ENCODE measurements around the gene KAT2B.
"Not testable (repeated sequence)": the region's sequence is repeated elsewhere in the genome, so short reads cannot be mapped to it uniquely, and the experiment has no call there.

The KAT2B gene

GRCh38 chr3:20039765-20040547 is at the start of gene KAT2B:
Gene KAT2B, plus strand, starts transcription at chr3:20040446. Its CDS starts 32 bp downstream, at chr3:20040478.
- DNase-seq (ENCODE audit: low read depth): no peak

- no peak for DNase-seq (ENCODE audit: low read depth)
Observed at GRCh38 chr3:19994796-19995195, 45.5 kb upstream of the KAT2B start.

GRCh38 chr3:19997502-19997901 is 42.7 kb upstream of the KAT2B start:
- DNase-seq (ENCODE audit: low read depth): no peak

GRCh38 chr3:20001932-20002331 is 38.3 kb upstream of the KAT2B start:
- DNase-seq (ENCODE audit: low read depth): no peak

DNA sequence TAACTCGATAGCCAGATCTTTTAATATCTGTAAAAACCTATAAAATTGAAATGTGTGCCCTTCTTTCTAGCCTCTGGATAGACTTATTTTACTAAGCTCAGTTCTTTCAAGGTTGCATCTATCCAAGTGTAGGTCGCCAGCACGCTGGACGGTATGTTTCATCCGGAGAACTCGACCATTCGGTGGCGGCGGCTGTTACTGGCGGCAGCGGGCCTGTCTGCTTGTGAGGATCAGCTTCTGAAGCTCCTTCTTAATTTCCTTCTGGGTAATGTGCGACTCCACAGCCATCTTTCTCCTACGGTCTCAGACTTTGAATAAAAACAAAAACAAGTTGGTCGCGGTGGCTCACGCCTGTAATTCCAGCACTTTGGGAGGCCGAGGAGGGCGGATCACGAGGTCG is 32.3 kb upstream of the KAT2B start:
- no peak for DNase-seq (ENCODE audit: low read depth)

DNA sequence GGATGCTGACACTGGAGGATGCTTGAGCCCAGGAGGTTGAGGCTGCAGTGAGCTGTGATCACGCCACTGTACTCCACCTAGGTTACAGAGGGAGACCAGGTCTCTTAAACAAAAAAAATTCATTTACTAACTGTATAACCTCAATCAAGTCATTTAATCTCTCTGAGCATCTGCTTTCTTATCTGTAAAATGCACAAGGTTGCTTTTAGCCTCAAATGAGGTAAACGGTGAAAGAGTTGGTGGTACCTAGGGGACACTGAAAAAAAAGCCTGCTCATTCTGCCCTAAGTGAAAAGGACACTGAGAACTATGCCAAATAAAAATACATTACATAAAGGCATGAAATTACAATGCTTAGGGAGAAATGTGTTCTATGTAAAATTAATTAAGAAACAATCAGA is 31.6 kb upstream of the KAT2B start:
- DNase-seq (ENCODE audit: low read depth): no peak

GRCh38 chr3:20012164-20012563 is 28.1 kb upstream of the KAT2B start, which contains the start of gene PP2D1:
Gene PP2D1, minus strand, starts transcription at chr3:20012264. Its CDS starts 192 bp downstream, at chr3:20012072.
- no peak for DNase-seq (ENCODE audit: low read depth)

DNA sequence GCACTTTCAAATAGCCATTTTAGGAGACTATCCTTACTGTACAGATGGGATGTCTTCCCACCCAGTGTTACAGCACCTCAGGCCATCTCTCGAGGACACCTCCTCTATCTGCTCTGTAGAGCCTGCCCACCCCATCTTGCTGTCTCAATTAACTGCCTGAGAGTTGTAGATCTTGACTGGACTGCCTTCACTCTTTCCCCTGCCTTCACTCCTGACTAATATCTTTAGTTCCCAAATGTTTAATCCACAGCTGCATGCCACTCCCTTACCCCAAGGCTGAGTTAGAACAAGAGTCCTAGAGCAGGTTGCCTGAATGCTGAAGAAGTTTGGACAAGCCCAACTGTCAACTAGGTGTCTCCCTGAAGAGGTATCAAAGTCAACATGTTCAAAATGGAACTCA is 26.9 kb upstream of the KAT2B start:
- no peak for DNase-seq (ENCODE audit: low read depth)

- DNase-seq (ENCODE audit: low read depth): no peak
Observed at GRCh38 chr3:20015525-20015924, 24.7 kb upstream of the KAT2B start.

DNA sequence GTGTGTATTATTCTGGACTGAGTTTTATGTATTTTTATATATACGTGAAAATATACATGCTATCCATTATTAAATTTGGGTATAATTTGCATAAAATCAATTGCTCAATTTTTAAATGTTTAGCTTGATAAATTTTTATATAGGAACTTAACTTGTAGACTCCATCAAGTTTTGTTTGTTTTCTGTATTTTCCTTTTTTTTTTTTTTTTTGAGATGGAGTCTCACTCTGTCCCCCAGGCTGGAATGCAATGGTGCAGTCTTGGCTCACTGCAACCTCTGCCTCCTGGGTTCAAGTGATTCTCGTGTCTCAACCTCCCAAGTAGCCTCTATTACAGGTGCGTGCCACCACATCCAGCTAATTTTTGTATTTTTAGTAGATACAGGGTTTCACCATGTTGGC is 24.2 kb upstream of the KAT2B start:
- not testable (repeated sequence) for DNase-seq (ENCODE audit: low read depth)

GRCh38 chr3:20022954-20023622 is 17.2 kb upstream of the KAT2B start:
- DNase-seq (ENCODE audit: low read depth): no peak

GRCh38 chr3:20023623-20024405 is 16.4 kb upstream of the KAT2B start:
- no peak for DNase-seq (ENCODE audit: low read depth)

DNA sequence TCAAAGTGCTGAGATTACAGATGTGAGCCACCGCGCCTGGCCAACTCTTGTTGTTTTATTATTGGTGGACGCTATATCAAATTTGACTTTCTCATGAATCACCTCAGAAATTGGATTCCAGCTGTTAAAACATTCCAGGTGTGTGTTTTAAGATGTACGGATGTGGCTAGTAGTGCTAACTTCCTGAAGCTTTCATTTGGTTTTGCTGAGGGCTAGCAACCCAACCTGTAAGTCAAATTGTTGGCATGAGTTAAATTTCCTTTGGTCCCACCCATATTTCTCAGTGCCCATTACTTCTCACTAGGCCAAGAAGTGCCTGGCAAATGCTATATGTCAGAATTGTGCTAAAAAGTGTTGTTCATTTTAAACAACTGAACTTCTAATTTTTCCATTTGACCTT is 13.1 kb upstream of the KAT2B start:
- DNase-seq (ENCODE audit: low read depth): no peak

DNA sequence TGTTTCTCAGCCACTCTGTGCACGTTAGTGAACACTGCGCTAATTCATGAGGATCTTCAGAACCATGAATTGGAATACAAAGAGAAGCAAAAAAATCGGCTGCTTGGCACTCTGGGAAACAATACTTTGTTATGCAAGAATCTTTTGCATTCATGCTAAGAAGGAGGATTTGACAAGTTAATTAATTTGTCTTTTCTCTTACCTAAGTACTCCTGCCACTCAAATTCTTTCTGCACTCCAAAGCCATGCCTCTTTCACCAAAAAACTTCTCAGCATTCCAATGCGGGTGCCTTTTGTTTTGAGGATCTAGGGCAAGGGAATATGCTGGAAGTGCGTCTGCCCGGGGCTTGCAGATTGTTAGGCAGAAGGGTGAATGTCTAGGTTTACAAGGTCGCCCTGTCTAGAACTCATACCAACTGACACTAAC is 11.3 kb upstream of the KAT2B start:
- DNase-seq (ENCODE audit: low read depth): no peak

DNA sequence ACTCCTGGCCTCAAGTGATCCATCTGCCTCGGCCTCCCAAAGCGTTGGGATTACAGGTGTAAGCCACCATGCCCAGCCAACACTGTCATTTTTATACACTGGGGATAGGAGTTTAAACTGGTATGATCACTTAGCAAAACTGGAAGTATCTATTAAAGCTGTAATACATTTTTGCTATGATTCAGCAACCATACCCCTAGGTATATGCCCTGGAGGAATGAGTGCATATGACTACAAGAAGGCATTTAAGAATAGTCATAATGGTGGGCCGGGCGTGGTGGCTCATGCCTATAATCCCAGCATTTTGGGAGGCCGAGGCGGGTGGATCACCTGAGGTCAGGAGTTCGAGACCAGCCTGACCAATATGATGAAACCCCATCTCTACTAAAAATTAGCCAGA is 8.3 kb upstream of the KAT2B start:
- not testable (repeated sequence) for DNase-seq (ENCODE audit: low read depth)

DNA sequence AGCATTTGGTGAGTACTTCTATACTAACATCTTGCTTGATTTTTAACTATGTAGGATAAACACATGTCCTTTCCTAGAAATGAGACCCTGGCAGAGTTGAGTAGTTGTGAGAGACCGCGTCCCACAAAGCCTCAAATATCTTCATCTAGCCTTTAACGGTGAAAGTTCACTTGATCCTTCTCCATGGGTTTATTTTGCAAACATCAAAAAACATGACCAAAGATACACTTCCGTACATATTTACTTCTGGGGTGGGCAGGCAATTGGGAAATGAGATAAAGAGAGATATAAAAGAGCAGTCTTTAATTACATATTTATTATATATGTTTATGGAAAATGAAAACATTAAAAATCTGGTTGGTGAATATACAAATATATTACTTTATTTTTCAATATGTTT is 5.2 kb upstream of the KAT2B start:
- DNase-seq (ENCODE audit: low read depth): no peak

- DNase-seq (ENCODE audit: low read depth): no peak
Observed at GRCh38 chr3:20037255-20037996, 2.8 kb upstream of the KAT2B start.

DNA sequence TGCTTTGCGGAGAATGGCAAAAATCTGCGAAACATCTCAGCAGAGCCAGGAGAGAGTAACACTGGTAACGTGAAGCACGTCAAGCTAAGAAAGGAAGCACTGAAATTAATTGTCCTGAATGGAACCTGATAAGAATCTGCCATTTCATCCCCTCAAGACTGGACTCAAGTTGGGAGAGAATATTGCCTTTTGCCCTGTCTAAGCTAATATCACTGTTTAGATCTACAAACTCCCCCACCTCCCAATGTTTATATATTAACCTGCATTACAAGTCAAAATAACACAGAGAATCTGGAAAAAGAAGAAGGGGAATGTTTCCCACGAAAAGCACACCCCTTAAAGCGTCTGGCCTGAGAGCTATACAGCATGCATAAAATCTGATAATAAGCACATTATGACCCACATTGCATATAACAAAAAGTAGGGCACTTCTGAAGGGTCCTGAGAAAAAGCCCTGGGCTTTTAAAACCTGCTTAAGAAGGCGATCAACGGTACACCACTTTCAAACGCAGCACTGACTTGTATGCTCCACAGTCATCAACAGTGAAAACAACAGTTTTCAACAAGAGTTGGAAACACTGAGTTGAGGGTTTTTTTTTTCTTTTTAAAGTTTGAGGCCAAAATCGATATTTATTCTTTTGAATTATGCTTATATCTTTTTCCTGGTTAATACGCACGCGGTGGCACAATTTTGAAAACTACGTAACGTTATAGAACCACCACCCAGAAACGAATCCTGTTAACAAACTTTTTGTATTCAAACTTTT is 1.4 kb upstream of the KAT2B start:
- no peak for DNase-seq (ENCODE audit: low read depth)

GRCh38 chr3:20039466-20039764 is 831 bp upstream of the KAT2B start:
- no peak for DNase-seq (ENCODE audit: low read depth)

GRCh38 chr3:20040548-20041196 is 426 bp downstream of the KAT2B start:
- DNase-seq (ENCODE audit: low read depth): peak; percentile 57

- DNase-seq (ENCODE audit: low read depth): no peak
Observed at GRCh38 chr3:20041197-20041780, 1.0 kb downstream of the KAT2B start.

Measured in fibroblast of the conjunctiva (primary cell).